OCI-LY7 (cell line): ENCODE results near the gene TYW1. TPM values are rescaled to one million over a fixed set of nuclear protein-coding genes. Genes with fewer than 3 reads are reported as not detected.
"Not testable (repeated sequence)": the region's sequence is repeated elsewhere in the genome, so short reads cannot be mapped to it uniquely, and the experiment has no call there.

ENCODE experiments used
- BruUV-seq: library from RNA; stranded (reverse); fragments of 400-500 nt; replicated peaks from 2 replicates; lab custom pipeline; 2021; lab: Mats Ljungman, UMichigan
- CTCF ChIA-PET: fragments of 300-600 bp; sonication (Branson Sonifier 250); formaldehyde crosslinking; loops from one replicate; lab custom pipeline; 2022; ENCODE audit warnings: antibody characterized with exemption; ENCODE audit not compliant: unreplicated experiment; lab: Charles Lee
- POLR2A ChIA-PET: fragments of 300-600 bp; sonication (Branson Sonifier 250); formaldehyde crosslinking; loops from one replicate; lab custom pipeline; 2022; ENCODE audit warnings: antibody characterized with exemption; lab: Charles Lee
- DNase-seq: peaks from one replicate; pipeline ENCODE4 v3.0.0-alpha.2; 2015; ENCODE audit warnings: low spot score
- H2AFZ ChIP-seq: fragments of 200-600 bp; sonication (generic), shearing (Covaris generic); 2 replicates; pipeline ENCODE4 v1.6.1; 2014; ENCODE audit warnings: mild to moderate bottlenecking, antibody characterized with exemption, low read length, moderate library complexity
- H3K27ac ChIP-seq: fragments of 200-600 bp; sonication (generic); 2 replicates; pipeline ENCODE4 v1.5.1; 2014; ENCODE audit warnings: mixed run types, low read depth, mild to moderate bottlenecking, moderate library complexity, low read length, inconsistent platforms; ENCODE audit not compliant: poor library complexity, severe bottlenecking
- H3K36me3 ChIP-seq: fragments of 200-600 bp; sonication (generic); 2 replicates; pipeline ENCODE4 v1.6.1; 2014; ENCODE audit warnings: mild to moderate bottlenecking, antibody characterized with exemption, low read length, moderate library complexity, mixed read lengths; ENCODE audit not compliant: insufficient read depth
- H3K4me1 ChIP-seq: fragments of 200-600 bp; sonication (generic); 2 replicates; pipeline ENCODE4 v1.5.1; 2014; ENCODE audit warnings: mild to moderate bottlenecking, low read length; ENCODE audit not compliant: insufficient read depth, poor library complexity, severe bottlenecking
- H3K4me2 ChIP-seq: fragments of 200-600 bp; sonication (generic); 2 replicates; pipeline ENCODE4 v1.6.1; 2014; ENCODE audit warnings: mild to moderate bottlenecking, low read length
- H3K4me3 ChIP-seq: fragments of 200-600 bp; sonication (generic); 2 replicates; pipeline ENCODE4 v1.5.1; 2014; ENCODE audit warnings: mild to moderate bottlenecking, low read depth, low read length; ENCODE audit not compliant: poor library complexity, severe bottlenecking
- H3K79me2 ChIP-seq: fragments of 200-600 bp; sonication (generic); 2 replicates; pipeline ENCODE4 v1.6.1; 2016; ENCODE audit warnings: low read depth, mild to moderate bottlenecking, low read length, moderate library complexity, mixed read lengths; ENCODE audit not compliant: insufficient read depth
- H3K9me2 ChIP-seq: fragments of 200-600 bp; sonication (generic); 2 replicates; pipeline ENCODE4 v1.6.1; 2016; ENCODE audit warnings: mild to moderate bottlenecking, low read length, mixed read lengths; ENCODE audit not compliant: insufficient read depth
- H3K9me3 ChIP-seq: fragments of 200-600 bp; sonication (generic); 2 replicates; pipeline ENCODE4 v1.6.1; 2014; ENCODE audit warnings: mild to moderate bottlenecking, mixed run types, low read length, mixed read lengths
- H4K20me1 ChIP-seq: fragments of 200-600 bp; sonication (generic); 2 replicates; pipeline ENCODE4 v1.6.1; 2014; ENCODE audit warnings: mild to moderate bottlenecking, antibody characterized with exemption, low read length, moderate library complexity, mixed read lengths; ENCODE audit not compliant: insufficient read depth
- EZH2phosphoT487 ChIP-seq: fragments of 200-600 bp; sonication (generic); IDR thresholded peaks from 2 replicates; pipeline ENCODE4 v1.6.1; 2018; ENCODE audit warnings: low read depth, borderline replicate concordance, mild to moderate bottlenecking, mixed run types, antibody characterized with exemption, low read length, moderate library complexity, mixed read lengths
- intact Hi-C: fragments of 100-400 bp; cut with micrococcal nuclease; formaldehyde crosslinking; loops from one replicate; pipeline ENCODE4 v1.10.0; 2022; ENCODE audit not compliant: unreplicated experiment
- total RNA-seq, 2 experiments: library from RNA; depleted of rRNA in 1 of 2; stranded (reverse); fragments of >200 nt in 1 of 2; shearing (Covaris generic) in 1 of 2; gene quantifications; 2 replicates each; pipeline ENCODE4 v1.2.3, GENCODE V29; 2014 to 2022
- TF ChIP-seq, protein P1 (sequence below): fragments of 200-600 bp; sonication (generic); conservative IDR thresholded peaks from 2 replicates; pipeline ENCODE4 v1.5.1; 2014; ENCODE audit warnings: mild to moderate bottlenecking, antibody characterized with exemption, low read length, moderate library complexity, mixed read lengths

TYW1 gene
- total RNA-seq, 2 experiments from 2014 or later: 17.3 to 22.3 TPM

DNA sequence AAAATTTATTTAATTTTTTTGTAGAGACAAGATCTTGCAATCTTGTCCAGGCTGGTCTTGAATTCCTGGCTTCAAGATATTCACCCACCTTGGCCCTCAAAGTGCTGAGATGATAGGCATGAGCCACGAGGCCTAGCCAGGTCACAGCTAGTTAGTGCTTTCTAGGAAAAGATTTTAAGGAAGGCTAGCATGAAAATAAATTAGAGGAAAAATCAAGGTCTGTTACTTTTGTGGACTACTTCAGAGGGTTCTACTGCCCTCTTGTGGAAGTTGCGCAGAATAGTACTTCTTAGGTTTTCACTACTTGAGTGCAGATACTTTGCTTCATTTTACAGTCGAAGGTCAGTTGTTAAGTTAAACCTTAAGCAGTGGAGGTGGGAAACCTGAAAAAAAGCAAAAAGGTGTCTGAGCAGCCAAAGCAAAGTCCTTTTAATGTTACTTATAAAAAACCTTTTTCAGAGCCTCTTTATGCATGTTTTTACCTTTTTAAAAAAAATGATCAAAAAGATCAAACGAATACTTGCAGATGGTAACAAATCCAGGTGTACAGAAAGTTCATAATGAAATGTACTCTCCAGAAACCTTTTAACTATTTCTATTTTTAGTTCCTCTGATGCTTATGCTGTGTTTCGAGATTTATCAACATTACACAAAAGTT is 4.1 kb downstream of the TYW1 start:
- DNase-seq: peak; percentile 39
- BruUV-seq, CTCF ChIA-PET, H4K20me1 ChIP-seq, H3K4me3 ChIP-seq, H2AFZ ChIP-seq, H3K9me2 ChIP-seq, POLR2A ChIA-PET, H3K4me2 ChIP-seq, H3K27ac ChIP-seq, H3K9me3 ChIP-seq, H3K4me1 ChIP-seq: not testable (repeated sequence)
- Histone ChIP-seq H3K36me3 (peaks cover 16% of the 10 kb centered on the region), H3K79me2 (peaks cover 16% of the 10 kb centered on the region)
- TF ChIP-seq, protein P1, sequence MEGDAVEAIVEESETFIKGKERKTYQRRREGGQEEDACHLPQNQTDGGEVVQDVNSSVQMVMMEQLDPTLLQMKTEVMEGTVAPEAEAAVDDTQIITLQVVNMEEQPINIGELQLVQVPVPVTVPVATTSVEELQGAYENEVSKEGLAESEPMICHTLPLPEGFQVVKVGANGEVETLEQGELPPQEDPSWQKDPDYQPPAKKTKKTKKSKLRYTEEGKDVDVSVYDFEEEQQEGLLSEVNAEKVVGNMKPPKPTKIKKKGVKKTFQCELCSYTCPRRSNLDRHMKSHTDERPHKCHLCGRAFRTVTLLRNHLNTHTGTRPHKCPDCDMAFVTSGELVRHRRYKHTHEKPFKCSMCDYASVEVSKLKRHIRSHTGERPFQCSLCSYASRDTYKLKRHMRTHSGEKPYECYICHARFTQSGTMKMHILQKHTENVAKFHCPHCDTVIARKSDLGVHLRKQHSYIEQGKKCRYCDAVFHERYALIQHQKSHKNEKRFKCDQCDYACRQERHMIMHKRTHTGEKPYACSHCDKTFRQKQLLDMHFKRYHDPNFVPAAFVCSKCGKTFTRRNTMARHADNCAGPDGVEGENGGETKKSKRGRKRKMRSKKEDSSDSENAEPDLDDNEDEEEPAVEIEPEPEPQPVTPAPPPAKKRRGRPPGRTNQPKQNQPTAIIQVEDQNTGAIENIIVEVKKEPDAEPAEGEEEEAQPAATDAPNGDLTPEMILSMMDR: peak; percentile 61
- intact Hi-C loops: loop anchor here (10.0 kb wide), 1 partner anchor 176 kb away; no protein-coding TSS in a partner anchor

DNA sequence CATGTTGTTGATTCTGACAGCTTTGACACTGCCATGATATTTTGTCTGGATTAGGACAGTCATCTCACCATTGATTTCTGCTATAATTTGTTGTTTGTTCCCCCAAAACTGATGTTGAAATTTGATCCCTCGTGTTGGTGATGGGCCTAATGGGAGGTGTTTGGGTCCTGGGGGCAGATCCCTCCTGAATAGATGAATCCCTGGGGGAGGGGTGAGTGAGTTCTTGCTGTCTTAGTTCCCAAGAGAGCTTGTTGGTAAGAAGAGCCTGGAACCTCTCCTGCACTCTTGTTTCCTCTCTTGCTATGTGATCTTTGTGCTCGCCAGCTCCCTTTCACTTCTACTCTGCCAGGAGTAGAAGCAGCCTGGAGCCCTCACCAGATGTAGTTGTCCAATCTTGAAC is 7.5 kb downstream of the TYW1 start:
- POLR2A ChIA-PET: not testable (repeated sequence)
- H3K36me3 ChIP-seq: peaks cover 43% of the 10 kb centered on the region

DNA sequence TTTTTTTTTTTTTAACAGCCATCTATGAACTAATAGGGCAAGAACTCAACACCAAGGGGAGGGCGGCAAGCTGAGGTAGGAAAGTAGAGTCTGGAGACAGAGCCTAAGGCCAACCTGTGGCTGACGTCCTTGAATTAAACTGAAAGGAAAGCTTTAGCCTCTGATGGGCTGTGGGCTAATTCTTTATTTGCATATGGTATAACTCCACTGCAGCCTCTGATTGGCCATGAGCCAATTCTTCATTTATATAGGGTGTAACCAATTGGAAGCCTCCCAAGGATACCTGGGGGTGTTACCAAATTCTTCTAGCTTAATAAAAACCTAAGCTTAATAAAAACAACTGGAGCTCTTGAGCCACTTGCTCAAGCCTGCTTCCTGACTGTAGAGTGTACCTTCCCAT is 10.3 kb downstream of the TYW1 start:
- Histone ChIP-seq H3K27ac (no peak overlapping the region), H3K36me3 (peaks cover 66% of the 10 kb centered on the region), H3K9me3 (no peaks in the 10 kb centered on the region), H3K9me2 (no peaks in the 10 kb centered on the region), H4K20me1 (no peaks in the 10 kb centered on the region), H3K4me3 (no peak overlapping the region), H2AFZ (no peak overlapping the region), H3K79me2 (no peaks in the 10 kb centered on the region), H3K4me2 (no peak overlapping the region), H3K4me1 (no peaks in the 10 kb centered on the region)
- TF ChIP-seq EZH2phosphoT487: no peak
- TF ChIP-seq, protein P1: no peak
- intact Hi-C loops: loop anchor here (10.0 kb wide), 1 partner anchor 182 kb away; no protein-coding TSS in a partner anchor
- DNase-seq: no peak
- CTCF ChIA-PET: no interaction called here
- BruUV-seq: no TSS peak
- POLR2A ChIA-PET: interaction anchor here (0.6 to 1.2 kb wide), 6 partner anchors 8 to 793 kb away, joined by 3 to 8 read pairs (median 5); no protein-coding TSS in a partner anchor

More for the DNA sequence above, 7.5 kb downstream of the TYW1 start:
- H3K4me1 ChIP-seq, DNase-seq, H3K27ac ChIP-seq, CTCF ChIA-PET, H3K4me3 ChIP-seq, H4K20me1 ChIP-seq, H3K9me2 ChIP-seq, H2AFZ ChIP-seq, BruUV-seq, H3K4me2 ChIP-seq, H3K9me3 ChIP-seq, H3K79me2 ChIP-seq: not testable (repeated sequence)
- intact Hi-C loops: loop anchor here (10.0 kb wide), 1 partner anchor 179 kb away; no protein-coding TSS in a partner anchor
